COLO668 (cell line): Measurements from ENCODE around the gene SYDE2.
"Not testable (repeated sequence)": the region's sequence is repeated elsewhere in the genome, so short reads cannot be mapped to it uniquely, and the experiment has no call there.

Experiments used
- DNase-seq: peaks from one replicate; lab custom pipeline; 2025; ENCODE audit not compliant: unreplicated experiment; lab: John Stamatoyannopoulos, UW

The SYDE2 gene

DNA sequence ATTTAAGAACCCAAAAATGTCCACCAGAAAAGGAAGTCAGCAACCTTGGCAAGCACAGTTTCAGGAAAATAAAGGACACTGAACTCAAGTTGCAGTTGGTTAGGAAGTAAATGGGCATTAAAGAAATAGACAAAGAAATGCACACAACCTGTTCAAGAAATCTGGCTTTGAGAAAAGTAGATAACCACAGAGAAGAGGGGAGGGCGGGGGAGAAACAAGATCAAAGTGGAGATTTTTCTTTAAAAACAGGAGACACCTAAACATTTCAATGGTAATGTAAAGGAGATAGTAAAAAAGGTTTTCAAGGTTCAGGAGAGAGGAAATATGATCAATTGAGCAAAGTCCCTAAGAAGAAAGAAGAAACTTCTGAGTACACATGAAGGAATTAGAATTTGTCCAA is 29.1 kb downstream of the SYDE2 start:
- DNase-seq, result no peak

DNA sequence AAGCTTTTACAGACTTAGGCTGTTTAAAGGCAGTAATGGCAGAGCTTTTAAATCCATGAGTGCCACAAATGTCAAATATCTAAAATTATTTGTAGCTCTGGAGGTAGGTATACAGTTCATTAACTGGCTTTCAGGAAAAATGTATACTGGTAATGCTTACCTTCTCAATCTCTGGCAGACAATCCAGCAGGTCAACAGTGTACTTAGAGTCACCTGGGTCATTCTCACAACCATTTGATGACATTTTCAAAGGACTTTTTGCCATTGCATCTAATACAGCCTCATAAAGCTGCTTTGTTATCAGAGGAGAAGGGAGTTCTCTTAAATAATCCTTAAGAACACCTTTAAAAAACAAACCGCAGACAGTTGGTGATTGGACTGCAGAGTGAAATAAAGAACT is 31.9 kb downstream of the SYDE2 start:
- no peak for DNase-seq

DNA sequence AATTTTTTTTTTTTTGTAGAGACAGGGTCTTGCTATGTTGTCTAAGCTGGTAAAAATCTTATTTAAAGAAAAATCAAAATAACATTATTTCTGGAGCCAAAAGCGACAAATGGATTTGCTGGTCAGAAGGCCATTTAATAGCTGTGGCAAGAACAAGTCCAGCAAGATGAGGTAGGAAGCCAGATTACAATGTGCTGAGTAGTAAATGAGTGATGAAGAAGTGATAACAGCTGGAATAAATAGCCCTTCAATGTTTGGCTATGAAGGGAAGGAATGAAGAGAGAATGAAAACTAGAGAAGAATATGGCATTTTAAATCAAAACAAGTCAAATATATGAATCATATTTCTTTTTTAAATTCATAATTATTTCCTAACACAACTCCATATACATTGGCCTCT is 34.5 kb downstream of the SYDE2 start:
- DNase-seq, result no peak

DNA sequence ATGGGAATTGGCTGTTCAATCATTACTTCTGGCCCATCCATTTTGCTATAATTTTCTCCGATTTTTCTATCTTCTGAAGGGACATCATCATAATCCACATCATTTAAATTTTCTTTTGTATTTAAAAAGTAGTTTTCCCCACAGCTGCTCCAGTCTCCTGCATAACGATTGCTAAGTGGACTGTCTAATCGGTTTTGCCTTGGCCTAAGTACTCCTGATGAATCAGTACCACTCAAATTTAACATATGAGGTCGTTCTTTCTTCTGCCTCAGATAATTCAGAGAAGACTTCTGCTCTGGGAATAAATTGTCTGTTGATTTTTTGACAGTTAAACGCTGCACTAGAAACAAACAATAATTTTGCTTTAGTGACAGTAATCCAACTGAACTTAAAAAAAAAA is 41.9 kb downstream of the SYDE2 start:
- no peak for DNase-seq

GRCh38 chr1:85157436-85157835 is 43.4 kb downstream of the SYDE2 start:
- no peak for DNase-seq

DNA sequence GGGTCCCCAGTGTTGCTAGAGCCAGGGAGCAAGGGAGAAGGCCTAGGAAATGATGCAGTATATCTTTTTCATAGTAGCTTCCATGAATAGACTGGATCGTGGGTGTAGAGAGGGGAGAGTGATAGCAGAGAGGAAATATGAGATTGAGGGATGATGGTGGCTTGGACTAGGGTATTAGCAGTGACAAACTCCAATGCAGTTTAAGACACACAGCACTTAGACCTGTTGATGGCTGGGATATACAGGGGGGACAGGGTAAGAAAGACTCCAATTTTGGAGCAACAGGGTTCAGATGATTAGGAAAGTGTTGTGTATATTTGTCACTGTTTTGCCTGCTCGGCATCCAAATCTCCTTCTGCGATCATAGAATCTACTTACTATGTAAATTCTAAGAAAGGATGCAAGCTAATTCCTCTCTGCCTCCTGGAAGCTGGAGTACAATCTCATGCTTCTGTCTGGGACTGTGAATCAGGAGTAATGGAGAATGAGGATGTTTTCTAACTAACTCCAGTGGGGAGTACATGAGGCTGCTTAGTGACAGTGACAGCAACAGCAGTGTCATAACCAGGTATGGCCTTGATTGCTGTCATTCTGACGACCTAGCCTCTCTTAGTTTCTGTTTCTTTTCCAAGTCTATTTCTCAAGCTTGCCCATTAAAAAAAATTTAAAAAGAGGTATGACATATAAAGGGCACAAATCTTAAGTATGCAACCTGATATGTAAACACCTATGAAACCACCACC is 47.5 kb downstream of the SYDE2 start:
- no peak for DNase-seq

GRCh38 chr1:85151446-85151845 is 49.4 kb downstream of the SYDE2 start:
- no peak for DNase-seq

GRCh38 chr1:85149805-85150204 is 51.0 kb downstream of the SYDE2 start:
- DNase-seq, result no peak

GRCh38 chr1:85148524-85149250 is 52.1 kb downstream of the SYDE2 start:
- DNase-seq, result no peak

DNA sequence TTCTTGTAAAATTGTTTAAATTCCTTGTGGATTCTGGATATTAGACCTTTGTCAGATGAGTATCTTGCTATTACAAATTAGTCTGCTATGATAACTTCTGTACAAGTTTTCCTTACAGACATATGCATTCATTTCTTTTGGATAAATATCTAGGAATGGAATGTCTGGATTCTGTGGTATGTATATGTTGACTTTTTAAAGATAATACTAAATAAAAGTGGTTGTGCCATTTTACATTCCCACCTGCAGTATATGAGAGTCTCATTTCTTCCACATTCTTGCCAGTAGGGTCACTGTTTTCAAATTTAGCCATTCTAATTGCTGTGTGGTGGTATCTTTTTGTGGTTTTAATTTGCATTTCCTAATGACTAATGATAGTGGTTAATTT is 53.9 kb downstream of the SYDE2 start:
- DNase-seq, result no peak

GRCh38 chr1:85146298-85146971 is 54.4 kb downstream of the SYDE2 start:
- DNase-seq, result not testable (repeated sequence)

GRCh38 chr1:85144351-85144750 is 56.5 kb downstream of the SYDE2 start:
- no peak for DNase-seq

GRCh38 chr1:85142753-85143152 is 58.1 kb downstream of the SYDE2 start:
- no peak for DNase-seq

DNA sequence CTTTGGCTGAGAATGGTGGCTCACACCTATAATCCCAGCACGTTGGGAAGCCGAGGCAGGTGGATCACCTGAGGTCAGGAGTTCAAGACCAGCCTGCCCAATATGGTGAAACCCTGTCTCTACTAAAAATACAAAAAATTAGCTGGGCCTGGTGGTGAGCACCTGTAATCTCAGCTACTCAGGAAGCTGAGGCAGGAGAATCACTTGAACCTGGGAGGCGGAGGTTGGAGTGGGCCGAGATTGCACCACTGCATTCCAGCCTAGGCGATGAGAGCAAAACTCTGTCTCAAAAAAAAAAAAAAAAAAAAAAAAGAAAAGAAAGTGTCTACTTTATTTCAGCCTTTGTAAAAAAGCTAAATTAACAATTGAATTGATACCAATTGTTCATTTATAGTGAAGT is 62.4 kb downstream of the SYDE2 start:
- not testable (repeated sequence) for DNase-seq

DNA sequence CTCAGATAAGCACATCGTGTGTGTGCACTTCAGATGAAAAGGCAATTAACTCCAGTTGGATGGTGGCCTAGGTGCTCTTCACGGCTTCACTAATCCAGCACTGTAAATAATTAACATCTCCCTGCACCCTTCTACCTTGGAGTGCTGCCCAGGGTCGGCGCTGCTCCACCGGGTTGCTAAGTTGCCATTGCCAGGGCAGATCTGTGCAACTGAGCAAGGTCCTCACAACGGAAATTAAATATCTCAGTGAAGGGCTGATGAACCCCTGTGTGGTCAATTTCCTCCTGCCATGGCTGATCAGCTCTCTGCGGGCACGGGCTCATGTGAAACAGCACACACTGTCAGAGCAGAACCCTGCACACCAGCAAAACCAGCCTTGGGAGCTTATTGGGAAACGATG is 63.2 kb downstream of the SYDE2 start:
- peak; percentile 97 for DNase-seq

DNA sequence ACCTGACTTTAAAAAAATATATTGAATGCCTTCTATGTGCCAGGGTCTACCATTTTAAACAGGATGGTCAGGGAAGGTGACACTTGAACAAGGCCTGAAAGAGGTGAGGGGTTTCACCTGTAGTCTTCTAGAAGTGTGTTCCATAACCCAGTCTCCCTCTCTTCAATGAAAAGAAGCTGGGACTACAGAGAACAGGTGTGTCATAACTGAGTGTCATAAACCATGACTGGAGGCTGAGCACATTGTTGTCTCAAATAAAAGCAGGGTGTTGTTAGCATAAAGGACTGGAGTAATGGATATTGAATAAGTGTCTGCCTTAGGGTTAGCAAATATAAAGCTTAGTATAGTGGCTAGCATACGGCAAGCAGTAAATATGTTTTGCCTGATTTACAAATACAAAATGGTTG is 65.4 kb downstream of the SYDE2 start:
- DNase-seq, result peak; percentile 70

DNA sequence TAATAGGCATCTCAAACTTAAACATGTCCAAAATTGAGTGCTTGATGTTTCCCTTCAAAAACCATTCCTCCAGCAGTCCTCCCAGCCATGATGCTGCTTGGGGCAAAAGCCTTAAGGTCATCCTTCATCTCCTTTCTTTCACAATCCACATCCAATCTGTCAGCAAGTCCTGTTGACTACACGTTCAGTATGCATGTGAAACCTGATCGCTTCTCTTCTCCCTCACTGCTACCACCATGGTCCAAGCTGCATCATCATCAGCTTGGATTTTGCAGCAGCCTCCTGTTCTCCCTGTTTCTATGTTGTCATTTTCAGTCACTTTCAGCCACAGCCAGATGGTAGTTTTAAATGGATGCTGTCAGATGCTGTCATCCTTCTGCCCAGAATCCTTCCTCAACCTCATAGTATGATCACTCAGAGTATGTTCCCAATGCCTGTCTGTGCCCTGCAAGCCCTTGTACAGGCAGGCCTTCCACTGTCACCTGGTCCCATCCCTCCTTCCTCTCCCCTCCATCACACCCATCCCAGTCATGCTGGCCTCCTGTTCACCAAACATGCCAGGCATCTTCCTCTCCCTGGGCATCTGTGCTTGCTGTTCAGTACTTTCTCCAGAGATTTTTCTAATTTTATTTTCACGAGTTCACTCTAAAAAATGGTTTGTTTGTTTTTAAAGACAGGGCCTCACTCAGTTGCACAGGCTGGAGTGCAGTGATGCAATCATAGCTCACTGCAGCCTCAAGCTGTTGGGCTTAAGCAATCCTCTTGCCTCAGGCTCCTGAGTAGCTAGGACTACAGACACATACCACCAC is 66.0 kb downstream of the SYDE2 start:
- DNase-seq, result peak; percentile 71

- DNase-seq, result no peak
Observed at GRCh38 chr1:85133565-85134159, 67.2 kb downstream of the SYDE2 start.

DNA sequence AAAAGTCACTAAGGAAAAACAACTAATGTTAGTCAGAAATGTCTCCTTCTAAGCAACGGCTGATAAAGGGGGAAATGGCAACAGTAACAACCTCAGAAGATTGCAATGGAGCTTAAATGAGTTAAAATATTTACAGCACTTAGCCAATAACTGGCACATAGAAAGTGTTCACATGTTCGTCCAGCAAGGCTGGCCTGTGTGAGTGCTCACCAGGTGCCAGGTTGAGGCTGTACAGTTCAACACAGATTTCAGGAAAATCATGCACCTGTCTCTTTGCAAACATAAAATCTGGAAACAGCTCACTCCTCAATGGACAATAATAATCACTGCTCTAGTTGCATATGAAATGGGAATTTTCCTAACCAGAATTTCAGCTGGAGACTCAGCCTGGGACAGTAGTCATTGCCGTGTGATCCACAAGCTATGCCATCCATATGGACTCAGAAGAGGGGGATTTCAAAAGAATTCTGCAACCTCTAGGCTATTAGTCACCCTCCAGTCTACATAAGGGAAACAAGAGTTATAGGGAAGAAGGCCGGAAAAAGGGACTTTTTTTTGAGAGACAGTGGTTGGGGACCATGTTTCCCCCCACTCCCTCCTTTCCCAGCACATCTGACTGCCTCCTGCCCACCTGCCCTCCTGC is 68.6 kb downstream of the SYDE2 start:
- DNase-seq, result peak; percentile 44

DNA sequence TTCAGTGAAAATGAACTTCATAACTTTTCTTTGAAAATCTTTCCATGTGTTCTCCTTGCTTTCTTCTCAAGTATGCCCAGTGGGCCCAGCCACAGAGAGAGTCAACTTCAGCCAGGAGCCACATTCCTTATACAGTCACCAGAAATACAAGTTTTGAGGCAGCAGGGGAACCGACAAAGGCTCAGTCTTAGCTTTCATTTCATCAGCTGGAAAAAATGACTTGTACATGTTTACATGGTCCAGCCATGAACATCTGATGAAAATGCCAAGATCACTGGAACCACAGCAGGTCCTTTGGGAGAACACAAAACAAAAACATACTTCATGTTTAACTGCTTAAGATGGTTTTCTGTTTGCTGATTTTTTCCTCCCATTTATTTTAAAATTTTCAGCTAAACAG is 72.5 kb downstream of the SYDE2 start:
- no peak for DNase-seq
